ENCODE data around the gene CCDC191. TPM values are rescaled to one million over a fixed set of nuclear protein-coding genes. Genes with fewer than 3 reads are reported as not detected.

CCDC191 gene
- total RNA-seq, 4 donors from 2014 or later = 10.5 to 17.3 (median 12.9) TPM

GRCh38 chr3:114043205-114043604 lies 13.1 kb downstream of the CCDC191 start:
- intact Hi-C loops (cut with DNase I) = no loop called here
- no peak overlapping the region for H3K27ac ChIP-seq
- H3K27me3 ChIP-seq = no peaks in the 10 kb centered on the region
- DNase-seq = no peak
- no peaks in the 10 kb centered on the region for H3K9me3 ChIP-seq
- H3K4me3 ChIP-seq (replicated peaks in 1 of 3) = no peak overlapping the region
- peaks cover 5 to 6% of the 10 kb centered on the region in 2 donors for H3K4me1 ChIP-seq
- H3K36me3 ChIP-seq = peaks cover 0 to 7% of the 10 kb centered on the region in 2 donors
- TF ChIP-seq POLR2A (IDR thresholded peaks at IDR 0.05) (no peak), CTCF (IDR thresholded peaks at IDR 0.05) (no peak)

GRCh38 chr3:114035896-114036295 lies 20.4 kb downstream of the CCDC191 start:
- no peaks in the 10 kb centered on the region for H3K9me3 ChIP-seq
- no peaks in the 10 kb centered on the region for H3K27me3 ChIP-seq
- no peak overlapping the region for H3K27ac ChIP-seq
- WGBS, 2 donors = 95 to 96% methylated on average over 3 of the region's 3 CpGs
- peaks cover 3 to 8% of the 10 kb centered on the region in 2 donors for H3K36me3 ChIP-seq
- no peak overlapping the region for H3K4me3 ChIP-seq (replicated peaks in 1 of 3)
- no peak for DNase-seq
- H3K4me1 ChIP-seq = no peaks in the 10 kb centered on the region
- intact Hi-C loops (cut with DNase I) = no loop called here
- TF ChIP-seq POLR2A (IDR thresholded peaks at IDR 0.05) (no peak), CTCF (IDR thresholded peaks at IDR 0.05) (no peak)

- H3K36me3 ChIP-seq = peaks cover 3 to 8% of the 10 kb centered on the region in 2 donors
- no peak for TF ChIP-seq CTCF (IDR thresholded peaks at IDR 0.05)
- no peak for TF ChIP-seq POLR2A (IDR thresholded peaks at IDR 0.05)
- H3K9me3 ChIP-seq = no peaks in the 10 kb centered on the region
- H3K27ac ChIP-seq = no peak overlapping the region
- WGBS, 2 donors = 93 to 95% methylated on average over 5 of the region's 5 CpGs
- H3K4me1 ChIP-seq = no peaks in the 10 kb centered on the region
- H3K27me3 ChIP-seq = no peaks in the 10 kb centered on the region
- intact Hi-C loops (cut with DNase I) = no loop called here
- DNase-seq = no peak
- H3K4me3 ChIP-seq (replicated peaks in 1 of 3) = no peak overlapping the region
Observed at GRCh38 chr3:114034787-114035545, 21.4 kb downstream of the CCDC191 start.

GRCh38 chr3:114034211-114034610 lies 22.1 kb downstream of the CCDC191 start:
- intact Hi-C loops (cut with DNase I) = no loop called here
- DNase-seq = no peak
- Histone ChIP-seq H3K4me1 (no peaks in the 10 kb centered on the region), H3K27me3 (no peaks in the 10 kb centered on the region), H3K36me3 (peaks cover 3 to 8% of the 10 kb centered on the region in 2 donors), H3K9me3 (no peaks in the 10 kb centered on the region), H3K4me3 (replicated peaks in 1 of 3) (no peak overlapping the region), H3K27ac (no peak overlapping the region)
- TF ChIP-seq CTCF (IDR thresholded peaks at IDR 0.05) (no peak), POLR2A (IDR thresholded peaks at IDR 0.05) (no peak)

- H3K4me1 ChIP-seq = no peaks in the 10 kb centered on the region
- DNase-seq = no peak
- no peaks in the 10 kb centered on the region for H3K27me3 ChIP-seq
- H3K4me3 ChIP-seq (replicated peaks in 1 of 3) = no peak overlapping the region
- TF ChIP-seq CTCF (IDR thresholded peaks at IDR 0.05) = no peak
- no peak for TF ChIP-seq POLR2A (IDR thresholded peaks at IDR 0.05)
- no peaks in the 10 kb centered on the region for H3K9me3 ChIP-seq
- peaks cover 3 to 8% of the 10 kb centered on the region in 2 donors for H3K36me3 ChIP-seq
- H3K27ac ChIP-seq = no peak overlapping the region
- intact Hi-C loops (cut with DNase I) = no loop called here
- WGBS, 2 donors = 83 to 89% methylated on average over 1 of the region's 1 CpG
Observed at GRCh38 chr3:114033721-114034120, 22.6 kb downstream of the CCDC191 start.

Data from thyroid gland (tissue), 4 donors.